ENCODE results near the gene AQP11. TPM values are rescaled to one million over a fixed set of nuclear protein-coding genes. Genes with fewer than 3 reads are reported as not detected.

The AQP11 gene
- total RNA-seq, 1 donor from 2014 or later, result 0.40 TPM

DNA sequence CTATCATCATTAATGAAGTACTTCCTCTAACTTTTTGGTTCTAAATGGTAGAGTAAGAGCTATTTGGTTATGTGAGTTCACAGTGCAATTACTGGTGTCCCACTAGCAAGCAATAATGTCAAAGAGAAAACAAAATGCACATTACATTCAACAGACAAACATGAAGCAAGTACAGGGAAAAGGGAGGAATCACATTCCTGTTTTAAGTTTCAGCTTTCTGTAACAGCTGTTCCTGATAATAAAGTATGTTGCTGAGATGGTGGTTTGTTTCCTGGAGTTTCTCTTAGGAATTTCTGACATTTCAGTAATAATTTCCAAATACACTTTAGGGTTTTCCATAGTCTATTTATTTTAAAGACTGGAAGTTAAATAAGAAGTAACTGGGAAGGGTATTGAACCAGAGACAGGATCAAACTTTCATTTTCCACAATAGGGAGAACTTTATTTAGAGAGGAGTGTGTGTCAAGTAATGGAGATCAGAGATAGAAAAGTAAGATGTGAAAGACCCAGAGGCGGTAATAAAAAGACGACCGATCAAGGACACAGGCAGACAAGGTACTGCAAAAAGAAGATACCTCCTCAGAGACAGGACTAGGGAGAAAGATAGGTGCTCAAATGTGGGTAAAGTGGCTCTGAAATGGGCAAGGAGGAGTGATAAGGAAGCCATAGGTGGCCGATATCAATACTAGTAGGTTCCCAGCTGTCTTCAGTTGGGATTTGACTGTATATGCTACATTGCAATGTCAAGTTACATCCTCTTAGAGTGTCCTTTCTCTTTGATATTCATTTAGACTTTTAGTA lies 68.7 kb downstream of the AQP11 start:
- DNase-seq (ENCODE audit: low read depth in 2 of 2), result no peak

Other genes starting within 250 kb of the AQP11 start
- under 0.01 and 0.87 TPM in 2 replicates for gene PAK1, start 115.9 kb upstream of the AQP11 start, total RNA-seq
- gene CLNS1A, start 47.8 kb downstream of the AQP11 start, total RNA-seq, result 63.1 and 99.2 TPM in 2 replicates
- gene RSF1, start 230.8 kb downstream of the AQP11 start, total RNA-seq, result 16.6 and 20.4 TPM in 2 replicates
- 48.4 and 49.8 TPM in 2 replicates for gene AAMDC, start 231.2 kb downstream of the AQP11 start, total RNA-seq